Measurements from ENCODE around the gene PLN. TPM values are rescaled to one million over a fixed set of nuclear protein-coding genes. Genes with fewer than 3 reads are reported as not detected.

The PLN gene
- total and polyA plus RNA-seq, 9 of the 15 experiments (the other 6 are each of a cell fraction or from before 2014, with no cell fraction given), result 0.03 to 0.30 (median 0.03) TPM; not detected in 6

- H3K4me2 ChIP-seq (ENCODE audit: insufficient read depth, low read length), result no peak overlapping the region
- no peaks in the 10 kb centered on the region for H3K9me3 ChIP-seq (replicated peaks; ENCODE audit: control insufficient read depth, insufficient read depth, low read depth, low read length)
- TF ChIP-seq ZNF445 (CRISPR knock-in tag; IDR thresholded peaks at IDR 0.05; ENCODE audit: low read depth) (no peak), CHCHD3 (CRISPR knock-in tag; IDR thresholded peaks at IDR 0.05) (no peak), ZNF316 (IDR thresholded peaks at IDR 0.05) (0 out of 2 replicates have a peak, but pooled peaks have one; percentile 7)
- H3K9ac ChIP-seq (ENCODE audit: insufficient read depth in 1 of 2, low read depth in 2 of 2, low read length in 2 of 2), result no peak overlapping the region
- WGBS (ENCODE audit: insufficient coverage, low coverage, missing lambda C conversion rate), result 48% methylated on average over 4 of the region's 6 CpGs
- H3K79me2 ChIP-seq (ENCODE audit: control insufficient read depth, insufficient read depth, low read length), result no peaks in the 10 kb centered on the region
- no peaks in the 10 kb centered on the region for H4K20me1 ChIP-seq (replicated peaks; ENCODE audit: control insufficient read depth, insufficient read depth, low read length)
- H3K27ac ChIP-seq (ENCODE audit: extremely low read depth, low read depth, low read length), result no peak overlapping the region
- H3K27me3 ChIP-seq (ENCODE audit: control insufficient read depth in 2 of 2, insufficient read depth in 2 of 2, low read length in 2 of 2), result no peaks in the 10 kb centered on the region
- DNase-seq (ENCODE audit: extremely low read depth in 1 of 4, low spot score in 3 of 4), result no peak
- H3K4me1 ChIP-seq (replicated peaks in 1 of 2; ENCODE audit: control insufficient read depth in 2 of 2, insufficient read depth in 2 of 2, low read length in 2 of 2), result no peaks in the 10 kb centered on the region
- ChIA-PET POLR2A (interaction anchor here (0.7 kb wide), 1 partner anchor 14 kb away, joined by 3 read pairs; no protein-coding TSS in a partner anchor), CTCF (ENCODE audit: low intra/inter-chr PET ratio) (no interaction called here)
- no peak for ATAC-seq
- FAIRE-seq, result peak; percentile 6
- BruUV-seq (replicated peaks), result no TSS peak
- no peaks in the 10 kb centered on the region for H3K36me3 ChIP-seq (ENCODE audit: control insufficient read depth, insufficient read depth, low read length)
- H3K9me1 ChIP-seq (ENCODE audit: control insufficient read depth, insufficient read depth, low read length), result no peaks in the 10 kb centered on the region
- in situ Hi-C loops (cut with MboI), result loop anchor here (10.0 kb wide), 1 partner anchor 274 kb away; no protein-coding TSS in a partner anchor
- intact Hi-C loops (cut with micrococcal nuclease), result no loop called here
- no peak overlapping the region for H3K4me3 ChIP-seq
- H2AFZ ChIP-seq (ENCODE audit: low read depth, low read length), result no peak overlapping the region
Observed at GRCh38 chr6:118558464-118559217, 10.5 kb downstream of the PLN start.

GRCh38 chr6:118559659-118560058 is 11.6 kb downstream of the PLN start:
- no peaks in the 10 kb centered on the region for H3K79me2 ChIP-seq (ENCODE audit: control insufficient read depth, insufficient read depth, low read length)
- no TSS peak for BruUV-seq (replicated peaks)
- H3K9ac ChIP-seq (ENCODE audit: insufficient read depth in 1 of 2, low read depth in 2 of 2, low read length in 2 of 2), result no peak overlapping the region
- intact Hi-C loops (cut with micrococcal nuclease) (no loop called here), in situ Hi-C loops (cut with MboI) (loop anchor here (10.0 kb wide), 1 partner anchor 275 kb away; no protein-coding TSS in a partner anchor)
- no peaks in the 10 kb centered on the region for H4K20me1 ChIP-seq (replicated peaks; ENCODE audit: control insufficient read depth, insufficient read depth, low read length)
- CTCF ChIA-PET (ENCODE audit: low intra/inter-chr PET ratio), result no interaction called here
- ATAC-seq (no peak), DNase-seq (ENCODE audit: extremely low read depth in 1 of 4, low spot score in 3 of 4) (no peak), FAIRE-seq (no peak)
- no peak for TF ChIP-seq SRSF3 (IDR thresholded peaks at IDR 0.05; ENCODE audit: insufficient read depth, low read length)
- no peak for TF ChIP-seq HIVEP1 (CRISPR knock-in tag; IDR thresholded peaks at IDR 0.05)
- TF ChIP-seq CREB3L1 (IDR thresholded peaks at IDR 0.05; ENCODE audit: borderline replicate concordance, low read depth), result no peak
- no peak for TF ChIP-seq MBD2 (IDR thresholded peaks at IDR 0.05; ENCODE audit: borderline replicate concordance, low read depth)
- TF ChIP-seq JUN (IDR thresholded peaks at IDR 0.05; ENCODE audit: borderline replicate concordance, low read depth, low read length), result no peak
- no peak for TF ChIP-seq JUN (CRISPR knock-in tag; IDR thresholded peaks at IDR 0.05; ENCODE audit: borderline replicate concordance)
- H3K9me1 ChIP-seq (ENCODE audit: control insufficient read depth, insufficient read depth, low read length), result no peaks in the 10 kb centered on the region
- H3K4me2 ChIP-seq (ENCODE audit: insufficient read depth, low read length), result no peak overlapping the region
- H3K4me1 ChIP-seq (replicated peaks in 1 of 2; ENCODE audit: control insufficient read depth in 2 of 2, insufficient read depth in 2 of 2, low read length in 2 of 2), result no peaks in the 10 kb centered on the region
- no peak overlapping the region for H2AFZ ChIP-seq (ENCODE audit: low read depth, low read length)
- H3K36me3 ChIP-seq (ENCODE audit: control insufficient read depth, insufficient read depth, low read length), result no peaks in the 10 kb centered on the region
- no peak overlapping the region for H3K4me3 ChIP-seq
- H3K27ac ChIP-seq (ENCODE audit: extremely low read depth, low read depth, low read length), result no peak overlapping the region
- H3K27me3 ChIP-seq (ENCODE audit: control insufficient read depth in 2 of 2, insufficient read depth in 2 of 2, low read length in 2 of 2), result no peaks in the 10 kb centered on the region
- POLR2A ChIA-PET, result no interaction called here
- no peaks in the 10 kb centered on the region for H3K9me3 ChIP-seq (replicated peaks; ENCODE audit: control insufficient read depth, insufficient read depth, low read depth, low read length)
